ENCODE results near the gene PLEK.

PLEK gene

GRCh38 chr2:68432696-68433658 lies 67.9 kb downstream of the PLEK start:
- H3K36me3 ChIP-seq (ENCODE audit: control insufficient read depth, insufficient read depth, low read length): no peaks in the 10 kb centered on the region
- no peak for TF ChIP-seq CTCF (IDR thresholded peaks at IDR 0.05; ENCODE audit: insufficient read depth, low read length, poor library complexity, severe bottlenecking)
- DNase-seq (ENCODE audit: extremely low read depth, insufficient read length): no peak
- no peaks in the 10 kb centered on the region for H3K27me3 ChIP-seq (replicated peaks; ENCODE audit: control insufficient read depth, insufficient read depth, low read length)
- no peak overlapping the region for H3K4me3 ChIP-seq (replicated peaks; ENCODE audit: low read depth, low read length)

- no peak overlapping the region for H3K4me3 ChIP-seq (replicated peaks; ENCODE audit: low read depth, low read length)
- H3K27me3 ChIP-seq (replicated peaks; ENCODE audit: control insufficient read depth, insufficient read depth, low read length): no peaks in the 10 kb centered on the region
- no peak for DNase-seq (ENCODE audit: extremely low read depth, insufficient read length)
- TF ChIP-seq CTCF (IDR thresholded peaks at IDR 0.05; ENCODE audit: insufficient read depth, low read length, poor library complexity, severe bottlenecking): no peak
- H3K36me3 ChIP-seq (ENCODE audit: control insufficient read depth, insufficient read depth, low read length): no peaks in the 10 kb centered on the region
Measured at GRCh38 chr2:68434981-68435380, 69.9 kb downstream of the PLEK start.

GRCh38 chr2:68435615-68436014 lies 70.5 kb downstream of the PLEK start:
- Histone ChIP-seq H3K36me3 (ENCODE audit: control insufficient read depth, insufficient read depth, low read length) (no peaks in the 10 kb centered on the region), H3K27me3 (replicated peaks; ENCODE audit: control insufficient read depth, insufficient read depth, low read length) (no peaks in the 10 kb centered on the region), H3K4me3 (replicated peaks; ENCODE audit: low read depth, low read length) (no peak overlapping the region)
- no peak for TF ChIP-seq CTCF (IDR thresholded peaks at IDR 0.05; ENCODE audit: insufficient read depth, low read length, poor library complexity, severe bottlenecking)
- DNase-seq (ENCODE audit: extremely low read depth, insufficient read length): no peak

- H3K4me3 ChIP-seq (replicated peaks; ENCODE audit: low read depth, low read length): no peak overlapping the region
- no peak for DNase-seq (ENCODE audit: extremely low read depth, insufficient read length)
- H3K36me3 ChIP-seq (ENCODE audit: control insufficient read depth, insufficient read depth, low read length): no peaks in the 10 kb centered on the region
- no peaks in the 10 kb centered on the region for H3K27me3 ChIP-seq (replicated peaks; ENCODE audit: control insufficient read depth, insufficient read depth, low read length)
- no peak for TF ChIP-seq CTCF (IDR thresholded peaks at IDR 0.05; ENCODE audit: insufficient read depth, low read length, poor library complexity, severe bottlenecking)
Measured at GRCh38 chr2:68436270-68436669, 71.2 kb downstream of the PLEK start.

- H3K27me3 ChIP-seq (replicated peaks; ENCODE audit: control insufficient read depth, insufficient read depth, low read length): no peaks in the 10 kb centered on the region
- DNase-seq (ENCODE audit: extremely low read depth, insufficient read length): no peak
- H3K4me3 ChIP-seq (replicated peaks; ENCODE audit: low read depth, low read length): no peak overlapping the region
- H3K36me3 ChIP-seq (ENCODE audit: control insufficient read depth, insufficient read depth, low read length): no peaks in the 10 kb centered on the region
- TF ChIP-seq CTCF (IDR thresholded peaks at IDR 0.05; ENCODE audit: insufficient read depth, low read length, poor library complexity, severe bottlenecking): no peak
Measured at GRCh38 chr2:68438455-68439303, 73.6 kb downstream of the PLEK start.

Data from GM06990 (cell line).